GM23248 (cell line): ENCODE data around the gene SFMBT2.

ENCODE experiments used
- EZH2 ChIP-seq: fragments of 200-600 bp; sonication (generic); IDR thresholded peaks from 2 replicates; pipeline ENCODE4 v1.6.1; 2018; ENCODE audit warnings: antibody characterized with exemption, mild to moderate bottlenecking; ENCODE audit not compliant: insufficient read depth, poor library complexity, severe bottlenecking
- EZH2phosphoT487 ChIP-seq: fragments of 200-600 bp; sonication (generic); IDR thresholded peaks from 2 replicates; pipeline ENCODE4 v1.6.1; 2018; ENCODE audit warnings: antibody characterized with exemption, moderate library complexity, mild to moderate bottlenecking, low read depth; ENCODE audit not compliant: insufficient read depth

- no peak for TF ChIP-seq EZH2phosphoT487
- TF ChIP-seq EZH2: no peak
Observed at GRCh38 chr10:7406712-7407333, 4.0 kb downstream of the SFMBT2 start.
